GM12878 (cell line): ENCODE measurements around the gene MSX1. TPM values are rescaled to one million over a fixed set of nuclear protein-coding genes. Genes with fewer than 3 reads are reported as not detected.
"Not testable (repeated sequence)": the region's sequence is repeated elsewhere in the genome, so short reads cannot be mapped to it uniquely, and the experiment has no call there.

Experiments used
- ATAC-seq: fragments of 200-7000 bp; cut with Tn5 transposase; 3 replicates; pipeline ENCODE4 v1.9.1; 2020; ENCODE audit warnings: mild to moderate bottlenecking, moderate library complexity
- BruUV-seq: library from RNA; stranded (reverse); fragments of 400-500 nt; replicated peaks from 2 replicates; lab custom pipeline; 2021; lab: Mats Ljungman, UMichigan
- CTCF ChIA-PET: fragments of 300-600 bp; sonication (Branson Sonifier 250); formaldehyde crosslinking; extraction: SDS; loops from one replicate; lab custom pipeline; 2021; ENCODE audit warnings: inconsistent platforms; lab: Yijun Ruan, JAX
- POLR2A ChIA-PET: fragments of 350-600 bp; formaldehyde crosslinking; extraction: SDS; loops from one replicate; lab custom pipeline; 2021; ENCODE audit warnings: inconsistent platforms; lab: Charles Lee
- RAD21 ChIA-PET: fragments of 300-600 bp; sonication (Branson Sonifier 250); formaldehyde crosslinking; loops from one replicate; lab custom pipeline; 2023; ENCODE audit warnings: antibody characterized with exemption; ENCODE audit not compliant: unreplicated experiment; lab: Charles Lee
- SMC1A ChIA-PET: fragments of 300-600 bp; sonication (Branson Sonifier 250); formaldehyde crosslinking; loops from one replicate; lab custom pipeline; 2023; ENCODE audit not compliant: unreplicated experiment, uncharacterized antibody; lab: Charles Lee
- DNase-seq: peaks from one replicate; pipeline ENCODE4 v3.0.0-alpha.2; 2011; ENCODE audit warnings: low read depth, low spot score
- FAIRE-seq: peaks from 3 replicates; lab custom pipeline; 2011; peaks lifted over from hg19 to GRCh38; lab: Jason Lieb, UNC
- H2AFZ ChIP-seq: 2 replicates; pipeline ENCODE4 v1.6.0; 2011; ENCODE audit warnings: low read depth, low read length, control low read depth; ENCODE audit not compliant: control insufficient read depth
- H3K27ac ChIP-seq: 2 replicates; pipeline ENCODE4 v1.5.1; 2011; ENCODE audit warnings: control low read depth; ENCODE audit not compliant: control insufficient read depth, insufficient read depth
- H3K27me3 ChIP-seq, 2 experiments: replicated peaks in 1 of 2; 2 replicates each; pipeline versions ENCODE4 v1.6.0 to v1.6.1; 2011; ENCODE audit warnings: low read length in 1 of 2; ENCODE audit not compliant: control insufficient read depth in 2 of 2, insufficient read depth in 2 of 2
- H3K36me3 ChIP-seq, 2 experiments: 2 replicates each; pipeline ENCODE4 v1.5.1; 2011; ENCODE audit warnings: low read length in 1 of 2; ENCODE audit not compliant: control insufficient read depth in 2 of 2, insufficient read depth in 2 of 2
- H3K4me1 ChIP-seq: 2 replicates; pipeline ENCODE4 v1.6.1; 2011; ENCODE audit warnings: mild to moderate bottlenecking, low read length, moderate library complexity, mixed read lengths; ENCODE audit not compliant: control insufficient read depth, insufficient read depth
- H3K4me2 ChIP-seq: 2 replicates; pipeline ENCODE4 v1.6.0; 2011; ENCODE audit warnings: control low read depth; ENCODE audit not compliant: control insufficient read depth, insufficient read depth
- H3K4me3 ChIP-seq: fragments of 200-600 bp; sonication (generic); 2 replicates; pipeline ENCODE4 v1.5.1; 2016
- H3K79me2 ChIP-seq: 2 replicates; pipeline ENCODE4 v1.6.0; 2011; ENCODE audit warnings: low read length; ENCODE audit not compliant: control insufficient read depth, insufficient read depth
- H3K9ac ChIP-seq: 2 replicates; pipeline ENCODE4 v1.8.0; 2011; ENCODE audit warnings: low read length, control low read depth, mixed read lengths; ENCODE audit not compliant: control insufficient read depth, insufficient read depth
- H3K9me3 ChIP-seq: replicated peaks from 3 replicates; pipeline ENCODE4 v1.5.1; 2011; ENCODE audit warnings: mild to moderate bottlenecking, low read length; ENCODE audit not compliant: control insufficient read depth, insufficient read depth
- H4K20me1 ChIP-seq: 2 replicates; pipeline ENCODE4 v1.6.0; 2011; ENCODE audit not compliant: control insufficient read depth, insufficient read depth
- CHD2 ChIP-seq: IDR thresholded peaks from 2 replicates; pipeline ENCODE4 v1.6.1; 2011; ENCODE audit warnings: low read depth, low read length, improper control_type of control experiment, borderline replicate concordance
- RAD21 ChIP-seq: IDR thresholded peaks from 2 replicates; pipeline ENCODE4 v1.6.1; 2011; ENCODE audit warnings: mild to moderate bottlenecking, low read depth, low read length, moderate library complexity; ENCODE audit not compliant: insufficient read depth
- WGBS: methylation state at CpG from one replicate; pipeline ENCODE4 v1.1.6; 2016; ENCODE audit warnings: low lambda C conversion rate; ENCODE audit not compliant: insufficient replicate concordance, insufficient coverage; ENCODE audit errors: missing lambda C conversion rate; 5-methylcytosine and 5-hydroxymethylcytosine counted together
- in situ Hi-C: fragments of 300-500 bp; cut with MboI; formaldehyde crosslinking; loops from 9 replicates; pipeline ENCODE4 v1.14.3; 2018; ENCODE audit warnings: mixed read lengths
- intact Hi-C: fragments of 100-400 bp; cut with micrococcal nuclease; formaldehyde crosslinking; loops from one replicate; pipeline ENCODE4 v1.14.2; 2022; ENCODE audit not compliant: unreplicated experiment
- polyA plus RNA-seq, 11 experiments: library from polyadenylated mRNA; depleted of rRNA in 4 of 11; unstranded in 6 of 11; stranded (reverse) in 5 of 11; fragments of >200 nt; fragmentation: Nextera tagmentation in 4 of 11; fragmentation: Illumina TruSeq in 1 of 11; extraction: Ambion mirVana in 4 of 11; extraction: Trizol in 1 of 11; gene quantifications; 1 replicate in 1 of 11; 2 replicates in 10 of 11; pipeline versions ENCODE4 v1.2.1 to v1.2.3, GENCODE V29; 2011 to 2016; ENCODE audit warnings: inconsistent platforms in 2 of 11, missing spikeins in 2 of 11, low read depth in 1 of 11
- total RNA-seq, 4 experiments: library from RNA; depleted of rRNA in 3 of 4; stranded (reverse); fragments of >200 nt in 3 of 4; fragmentation: Illumina TruSeq in 1 of 4; extraction: Trizol in 1 of 4; gene quantifications; 2 replicates each; pipeline versions ENCODE4 v1.2.1 to v1.2.3, GENCODE V29; 2013 to 2021
- TF ChIP-seq, protein P1 (sequence below): fragments of 450-650 bp; IDR thresholded peaks from 2 replicates; pipeline ENCODE4 v1.6.1; 2017; ENCODE audit warnings: mild to moderate bottlenecking

The MSX1 gene
- total and polyA plus RNA-seq, 10 of the 15 experiments (the other 5 are each of a cell fraction or from before 2014, with no cell fraction given): 0.04 to 0.56 (median 0.15) TPM; not detected in 2

DNA sequence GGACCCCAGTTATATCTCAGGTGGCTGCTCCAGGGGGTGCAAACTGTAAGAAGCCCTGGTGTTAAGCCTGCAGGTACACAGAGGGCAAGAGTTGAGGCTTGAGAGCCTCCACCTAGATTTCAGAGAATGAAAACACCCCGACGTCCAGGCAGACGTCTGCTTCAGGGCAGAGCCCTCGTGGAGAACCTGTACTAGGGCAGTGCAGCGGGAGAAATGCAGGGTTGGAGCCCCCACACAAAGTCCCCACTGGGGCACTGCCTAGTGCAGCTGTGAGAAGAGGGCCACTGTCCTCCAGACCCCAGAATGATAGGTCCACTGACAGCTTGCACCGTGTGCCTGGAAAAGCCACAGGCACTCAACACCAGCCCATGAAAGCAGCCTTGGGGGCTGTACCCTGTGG, 37.2 kb upstream of the MSX1 start:
- H3K27me3 ChIP-seq, intact Hi-C loops, H2AFZ ChIP-seq, CTCF ChIA-PET, POLR2A ChIA-PET, H4K20me1 ChIP-seq, DNase-seq, H3K9ac ChIP-seq, ATAC-seq, RAD21 ChIA-PET, H3K4me3 ChIP-seq, H3K4me1 ChIP-seq, SMC1A ChIA-PET, H3K36me3 ChIP-seq, H3K79me2 ChIP-seq, in situ Hi-C loops, H3K27ac ChIP-seq, H3K4me2 ChIP-seq, BruUV-seq, FAIRE-seq, H3K9me3 ChIP-seq: not testable (repeated sequence)
- 57% methylated on average over 6 of the region's 6 CpGs for WGBS

DNA sequence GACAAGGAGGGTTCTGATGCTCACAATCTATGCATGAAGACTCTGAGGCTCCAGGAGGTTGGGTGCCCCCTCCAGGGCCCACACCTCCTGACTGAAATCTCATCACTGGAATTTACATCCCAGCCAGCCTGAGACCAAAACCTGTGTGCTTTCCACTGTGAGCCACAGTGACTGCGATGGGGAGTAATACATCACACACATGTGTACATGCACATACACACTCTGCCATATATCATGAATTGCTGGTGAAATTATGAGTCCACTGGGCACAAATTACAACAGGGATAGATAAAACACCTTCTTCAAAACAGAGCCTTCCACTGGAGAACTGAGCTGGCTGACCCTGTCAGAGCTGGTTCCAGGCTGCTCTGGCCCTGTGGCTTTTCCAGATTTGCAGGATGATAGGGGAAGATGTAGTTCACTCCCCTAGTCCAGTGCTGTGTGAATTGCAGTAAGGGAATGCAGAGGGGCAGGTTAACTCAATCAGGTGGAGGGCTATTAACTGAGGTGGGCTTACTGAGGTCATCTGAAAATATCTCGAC, 35.8 kb upstream of the MSX1 start:
- in situ Hi-C loops: no loop called here

More for the DNA sequence above, 35.8 kb upstream of the MSX1 start:
- FAIRE-seq: no peak
- Histone ChIP-seq H3K4me3 (no peak overlapping the region), H3K4me1 (no peaks in the 10 kb centered on the region), H4K20me1 (no peaks in the 10 kb centered on the region), H3K36me3 (no peaks in the 10 kb centered on the region), H3K27ac (no peak overlapping the region)
- intact Hi-C loops: no loop called here
- no peak for ATAC-seq
- TF ChIP-seq CHD2 (no peak), RAD21 (no peak)
- TF ChIP-seq, protein P1, sequence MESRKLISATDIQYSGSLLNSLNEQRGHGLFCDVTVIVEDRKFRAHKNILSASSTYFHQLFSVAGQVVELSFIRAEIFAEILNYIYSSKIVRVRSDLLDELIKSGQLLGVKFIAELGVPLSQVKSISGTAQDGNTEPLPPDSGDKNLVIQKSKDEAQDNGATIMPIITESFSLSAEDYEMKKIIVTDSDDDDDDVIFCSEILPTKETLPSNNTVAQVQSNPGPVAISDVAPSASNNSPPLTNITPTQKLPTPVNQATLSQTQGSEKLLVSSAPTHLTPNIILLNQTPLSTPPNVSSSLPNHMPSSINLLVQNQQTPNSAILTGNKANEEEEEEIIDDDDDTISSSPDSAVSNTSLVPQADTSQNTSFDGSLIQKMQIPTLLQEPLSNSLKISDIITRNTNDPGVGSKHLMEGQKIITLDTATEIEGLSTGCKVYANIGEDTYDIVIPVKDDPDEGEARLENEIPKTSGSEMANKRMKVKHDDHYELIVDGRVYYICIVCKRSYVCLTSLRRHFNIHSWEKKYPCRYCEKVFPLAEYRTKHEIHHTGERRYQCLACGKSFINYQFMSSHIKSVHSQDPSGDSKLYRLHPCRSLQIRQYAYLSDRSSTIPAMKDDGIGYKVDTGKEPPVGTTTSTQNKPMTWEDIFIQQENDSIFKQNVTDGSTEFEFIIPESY: no peak
- TF ChIP-seq, all 136 proteins: peak for 0
- Histone ChIP-seq H3K79me2 (no peaks in the 10 kb centered on the region), H3K27me3 (no peaks in the 10 kb centered on the region), H3K9ac (no peak overlapping the region), H2AFZ (no peak overlapping the region), H3K9me3 (no peaks in the 10 kb centered on the region; the same call in 2 of the 3 replicates), H3K4me2 (no peak overlapping the region)
- WGBS: 30% methylated on average over 2 of the region's 2 CpGs
- no peak for DNase-seq
- ChIA-PET SMC1A (no interaction called here), CTCF (no interaction called here), POLR2A (no interaction called here), RAD21 (no interaction called here)
- BruUV-seq: no TSS peak
